Lower leg skin (tissue), 3 donors: ENCODE results near the gene ZNF79.

Experiments
- POLR2A ChIP-seq, 2 donors: fragments of 450-650 bp; IDR thresholded peaks; one replicate each; pipeline ENCODE4 v1.6.1; 2016 to 2017; ENCODE audit warnings: antibody characterized with exemption in 2 of 2, mild to moderate bottlenecking in 1 of 2, moderate library complexity in 1 of 2
- TF ChIP-seq, protein P1 (sequence below), 3 donors: fragments of 450-650 bp; IDR thresholded peaks; one replicate each; pipeline ENCODE4 v1.5.1; 2016; ENCODE audit warnings: antibody characterized with exemption in 3 of 3, mild to moderate bottlenecking in 3 of 3, moderate library complexity in 2 of 3

DNA sequence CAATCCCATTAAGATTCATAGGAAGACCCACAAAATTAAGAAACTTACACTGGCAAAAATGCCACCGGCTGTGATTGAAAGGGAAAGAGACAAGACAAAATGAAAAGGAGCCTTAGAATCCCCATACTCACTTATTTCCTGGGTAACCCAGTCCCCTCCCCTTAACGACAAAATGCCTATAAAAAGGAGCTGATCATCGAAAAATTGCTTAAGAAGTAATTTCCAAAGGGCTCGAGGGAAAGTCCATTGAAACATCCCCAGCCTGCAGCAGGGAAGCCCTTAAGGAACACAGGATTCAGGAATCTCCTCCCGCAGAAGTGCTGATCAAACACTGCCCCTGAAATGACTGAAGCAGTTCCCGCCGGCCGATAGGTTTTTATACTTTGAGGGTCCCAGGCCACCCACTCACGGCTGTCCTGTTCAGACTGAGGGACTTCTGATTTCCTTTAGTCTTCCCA is 677 bp upstream of the ZNF79 start:
- TF ChIP-seq POLR2A (IDR thresholded peaks at IDR 0.05), result no peak
- TF ChIP-seq, protein P1, sequence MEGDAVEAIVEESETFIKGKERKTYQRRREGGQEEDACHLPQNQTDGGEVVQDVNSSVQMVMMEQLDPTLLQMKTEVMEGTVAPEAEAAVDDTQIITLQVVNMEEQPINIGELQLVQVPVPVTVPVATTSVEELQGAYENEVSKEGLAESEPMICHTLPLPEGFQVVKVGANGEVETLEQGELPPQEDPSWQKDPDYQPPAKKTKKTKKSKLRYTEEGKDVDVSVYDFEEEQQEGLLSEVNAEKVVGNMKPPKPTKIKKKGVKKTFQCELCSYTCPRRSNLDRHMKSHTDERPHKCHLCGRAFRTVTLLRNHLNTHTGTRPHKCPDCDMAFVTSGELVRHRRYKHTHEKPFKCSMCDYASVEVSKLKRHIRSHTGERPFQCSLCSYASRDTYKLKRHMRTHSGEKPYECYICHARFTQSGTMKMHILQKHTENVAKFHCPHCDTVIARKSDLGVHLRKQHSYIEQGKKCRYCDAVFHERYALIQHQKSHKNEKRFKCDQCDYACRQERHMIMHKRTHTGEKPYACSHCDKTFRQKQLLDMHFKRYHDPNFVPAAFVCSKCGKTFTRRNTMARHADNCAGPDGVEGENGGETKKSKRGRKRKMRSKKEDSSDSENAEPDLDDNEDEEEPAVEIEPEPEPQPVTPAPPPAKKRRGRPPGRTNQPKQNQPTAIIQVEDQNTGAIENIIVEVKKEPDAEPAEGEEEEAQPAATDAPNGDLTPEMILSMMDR (IDR thresholded peaks at IDR 0.05), result no peak
